Caco-2 (cell line): Measurements from ENCODE around the gene ZNRF3. TPM values are rescaled to one million over a fixed set of nuclear protein-coding genes. Genes with fewer than 3 reads are reported as not detected.

Experiments
- BruUV-seq: library from RNA; stranded (reverse); fragments of 400-500 nt; replicated peaks from 2 replicates; lab custom pipeline; 2021; lab: Mats Ljungman, UMichigan
- CTCF ChIA-PET: fragments of 300-600 bp; sonication (Branson Sonifier 250); formaldehyde crosslinking; loops from one replicate; lab custom pipeline; 2022; ENCODE audit warnings: antibody characterized with exemption; lab: Charles Lee
- POLR2A ChIA-PET: fragments of 300-600 bp; sonication (Branson Sonifier 250); formaldehyde crosslinking; loops from one replicate; lab custom pipeline; 2022; ENCODE audit warnings: antibody characterized with exemption; lab: Charles Lee
- DNase-seq, 2 experiments: peaks; one replicate each; pipeline versions ENCODE4 v3.0.0 to v3.0.0-alpha.2; 2020 to 2022
- H3K27me3 ChIP-seq: replicated peaks from 2 replicates; pipeline ENCODE4 v1.6.0; 2011; ENCODE audit warnings: low read length; ENCODE audit not compliant: control insufficient read depth, insufficient read depth
- H3K36me3 ChIP-seq: 2 replicates; pipeline ENCODE4 v1.5.1; 2011; ENCODE audit warnings: low read length; ENCODE audit not compliant: control insufficient read depth, insufficient read depth
- H3K4me1 ChIP-seq: fragments of 250-450 bp; sonication (Bioruptor Pico); 2 replicates; pipeline ENCODE4 v1.5.1; 2020; ENCODE audit warnings: mild to moderate bottlenecking
- H3K4me3 ChIP-seq: 2 replicates; pipeline ENCODE4 v1.5.1; 2011; ENCODE audit warnings: low read depth, mild to moderate bottlenecking, control low read depth, low read length
- H3K9me3 ChIP-seq: fragments of 250-450 bp; sonication (Bioruptor Pico); 2 replicates; pipeline ENCODE4 v1.5.1; 2020; ENCODE audit warnings: mild to moderate bottlenecking, moderate library complexity
- H3K27ac Mint-ChIP-seq: one replicate; pipeline ENCODE4 v1.8.0; 2022; ENCODE audit warnings: mixed read lengths; ENCODE audit not compliant: unreplicated experiment
- H3K27me3 Mint-ChIP-seq: one replicate; pipeline ENCODE4 v1.8.0; 2022; ENCODE audit warnings: mixed read lengths; ENCODE audit not compliant: insufficient read depth, unreplicated experiment
- H3K36me3 Mint-ChIP-seq: one replicate; pipeline ENCODE4 v1.8.0; 2022; ENCODE audit warnings: mild to moderate bottlenecking, mixed read lengths; ENCODE audit not compliant: insufficient read depth, unreplicated experiment
- H3K4me1 Mint-ChIP-seq: one replicate; pipeline ENCODE4 v1.8.0; 2022; ENCODE audit warnings: low read depth, mixed read lengths; ENCODE audit not compliant: unreplicated experiment
- H3K4me3 Mint-ChIP-seq: one replicate; pipeline ENCODE4 v1.8.0; 2022; ENCODE audit warnings: mild to moderate bottlenecking, moderate library complexity, mixed read lengths; ENCODE audit not compliant: unreplicated experiment
- H3K9me3 Mint-ChIP-seq: one replicate; pipeline ENCODE4 v1.8.0; 2022; ENCODE audit warnings: mixed read lengths; ENCODE audit not compliant: unreplicated experiment
- CTCF ChIP-seq, 2 experiments: fragments of 200-600 bp in 1 of 2; IDR thresholded peaks; 1 replicate in 1 of 2; 2 replicates in 1 of 2; pipeline versions ENCODE4 v1.5.1 to v1.8.0; 2011 to 2022; ENCODE audit warnings: antibody characterized with exemption in 1 of 2, control low read depth in 1 of 2, inconsistent platforms in 1 of 2, low read depth in 1 of 2, low read length in 1 of 2, mild to moderate bottlenecking in 1 of 2, moderate library complexity in 1 of 2; ENCODE audit not compliant: insufficient read depth in 1 of 2, severe bottlenecking in 1 of 2, unreplicated experiment in 1 of 2
- intact Hi-C: fragments of 100-400 bp; cut with micrococcal nuclease; formaldehyde crosslinking; loops from one replicate; pipeline ENCODE4 v1.10.0; 2022; ENCODE audit not compliant: unreplicated experiment
- total RNA-seq: library from RNA; stranded (reverse); gene quantifications from 2 replicates; pipeline ENCODE4 v1.2.3, GENCODE V29; 2022

Gene ZNRF3
- total RNA-seq, 1 experiment from 2014 or later: 41.1 TPM

- ChIA-PET CTCF (interaction anchor here (1.8 kb wide), 1 partner anchor 96 kb away, joined by 4 read pairs; no protein-coding TSS in a partner anchor), POLR2A (interaction anchor here (0.7 to 1.0 kb wide), 3 partner anchors 51 to 91 kb away, joined by 3 to 9 read pairs (median 4); partner anchors contain the start of gene KREMEN1)
- H3K27me3 Mint-ChIP-seq: no peaks in the 10 kb centered on the region
- Histone ChIP-seq H3K4me1 (peaks cover 99% of the 10 kb centered on the region), H3K9me3 (no peaks in the 10 kb centered on the region), H3K27me3 (no peaks in the 10 kb centered on the region), H3K4me3 (no peak overlapping the region), H3K36me3 (peaks cover under 1% of the 10 kb centered on the region; the same call in 1 of the 2 replicates)
- peaks cover 38% of the 10 kb centered on the region for H3K36me3 Mint-ChIP-seq
- H3K27ac Mint-ChIP-seq: peak overlapping the region; percentile 49
- no peak for TF ChIP-seq CTCF (IDR thresholded peaks at IDR 0.05; ENCODE audit: insufficient read depth in 1 of 2, low read depth in 1 of 2, low read length in 1 of 2, severe bottlenecking in 1 of 2, unreplicated experiment in 1 of 2)
- H3K4me1 Mint-ChIP-seq: peaks cover 90% of the 10 kb centered on the region
- BruUV-seq: no TSS peak
- H3K4me3 Mint-ChIP-seq: peak overlapping the region; percentile 59
- H3K9me3 Mint-ChIP-seq: peaks cover 15% of the 10 kb centered on the region
- intact Hi-C loops: no loop called here
- DNase-seq: peak; percentile 41 to 69
These were observed 98.6 kb downstream of the ZNRF3 start for GRCh38 chr22:28981818-28982499.

GRCh38 chr22:28983190-28983589, 99.8 kb downstream of the ZNRF3 start:
- no peak overlapping the region for H3K4me3 ChIP-seq
- peaks cover 96% of the 10 kb centered on the region for H3K4me1 ChIP-seq
- no peaks in the 10 kb centered on the region for H3K9me3 ChIP-seq
- H3K4me3 Mint-ChIP-seq: peak overlapping the region; percentile 8
- H3K27me3 Mint-ChIP-seq: no peaks in the 10 kb centered on the region
- BruUV-seq: no TSS peak
- no peaks in the 10 kb centered on the region for H3K27me3 ChIP-seq
- peaks cover 5% of the 10 kb centered on the region for H3K36me3 ChIP-seq
- peaks cover 86% of the 10 kb centered on the region for H3K4me1 Mint-ChIP-seq
- POLR2A ChIA-PET: interaction anchor here (1.0 kb wide), 1 partner anchor 90 kb away, joined by 9 read pairs; the partner anchor contains the start of gene KREMEN1
- TF ChIP-seq CTCF (IDR thresholded peaks at IDR 0.05; ENCODE audit: insufficient read depth in 1 of 2, low read depth in 1 of 2, low read length in 1 of 2, severe bottlenecking in 1 of 2, unreplicated experiment in 1 of 2): no peak
- DNase-seq: peak; percentile 19 to 63
- intact Hi-C loops: no loop called here
- CTCF ChIA-PET: interaction anchor here (1.8 kb wide), 1 partner anchor 97 kb away, joined by 4 read pairs; no protein-coding TSS in a partner anchor
- peaks cover 50% of the 10 kb centered on the region for H3K36me3 Mint-ChIP-seq
- H3K27ac Mint-ChIP-seq: peak overlapping the region; percentile 66
- H3K9me3 Mint-ChIP-seq: peaks cover 15% of the 10 kb centered on the region

- ChIA-PET CTCF (interaction anchor here (0.7 kb wide), 1 partner anchor 57 kb away, joined by 3 read pairs; no protein-coding TSS in a partner anchor), POLR2A (no interaction called here)
- TF ChIP-seq CTCF (IDR thresholded peaks at IDR 0.05; ENCODE audit: insufficient read depth in 1 of 2, low read depth in 1 of 2, low read length in 1 of 2, severe bottlenecking in 1 of 2, unreplicated experiment in 1 of 2): no peak
- H3K9me3 Mint-ChIP-seq: peaks cover 15% of the 10 kb centered on the region
- H3K27me3 Mint-ChIP-seq: no peaks in the 10 kb centered on the region
- peaks cover 81% of the 10 kb centered on the region for H3K4me1 Mint-ChIP-seq
- intact Hi-C loops: no loop called here
- Histone ChIP-seq H3K27me3 (no peaks in the 10 kb centered on the region), H3K36me3 (peaks cover 6% of the 10 kb centered on the region), H3K4me1 (peaks cover 89% of the 10 kb centered on the region), H3K9me3 (no peaks in the 10 kb centered on the region), H3K4me3 (no peak overlapping the region)
- peak overlapping the region; percentile 8 for H3K4me3 Mint-ChIP-seq
- H3K36me3 Mint-ChIP-seq: peaks cover 52% of the 10 kb centered on the region
- H3K27ac Mint-ChIP-seq: peak overlapping the region; percentile 66
- DNase-seq: no peak
- BruUV-seq: no TSS peak
These were observed 100.5 kb downstream of the ZNRF3 start for GRCh38 chr22:28983788-28984441.
